Neural progenitor cell (in vitro differentiated cells): ENCODE measurements around the gene SLCO3A1.

Experiments used
- CTCF ChIP-seq: fragments of 200-600 bp; sonication (generic); IDR thresholded peaks from 2 replicates; pipeline ENCODE4 v1.5.1; 2017; ENCODE audit warnings: antibody characterized with exemption, mild to moderate bottlenecking
- EZH2 ChIP-seq: fragments of 200-600 bp; sonication (generic); IDR thresholded peaks from 2 replicates; pipeline ENCODE4 v1.6.1; 2017; ENCODE audit warnings: antibody characterized with exemption, mild to moderate bottlenecking, moderate library complexity
- EZH2phosphoT487 ChIP-seq: fragments of 200-600 bp; sonication (generic); IDR thresholded peaks from 2 replicates; pipeline ENCODE4 v1.6.1; 2017; ENCODE audit warnings: antibody characterized with exemption

DNA sequence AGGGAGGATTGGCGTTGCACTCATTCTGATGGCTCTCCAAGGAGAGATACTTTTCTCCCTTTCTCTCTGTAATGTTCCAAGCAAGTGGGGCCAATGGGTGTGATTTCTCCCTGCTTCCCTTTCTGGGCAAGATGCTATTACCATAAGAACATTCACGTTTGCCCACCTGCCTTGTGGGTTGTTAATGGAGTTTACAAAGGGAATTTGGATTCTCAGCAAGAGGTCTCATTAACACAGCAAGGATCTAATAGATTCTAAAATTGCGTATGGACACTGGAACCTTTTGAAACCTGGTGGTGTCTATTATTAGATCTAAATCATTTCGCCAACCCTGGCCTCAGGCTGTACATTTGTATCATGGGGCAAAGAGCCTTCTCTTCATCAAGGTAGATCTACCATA, 74.1 kb downstream of the SLCO3A1 start:
- TF ChIP-seq CTCF (no peak), EZH2phosphoT487 (no peak), EZH2 (no peak)
